Right renal pelvis (tissue), 4 donors: ENCODE measurements around the gene LRRC10. TPM values are rescaled to one million over a fixed set of nuclear protein-coding genes. Genes with fewer than 3 reads are reported as not detected.

Experiments
- DNase-seq, 4 donors: peaks; one replicate each; pipeline ENCODE4 v3.0.0-alpha.2; 2013; ENCODE audit warnings: low read depth in 4 of 4, low spot score in 3 of 4, missing footprints in 1 of 4
- polyA plus RNA-seq, 4 donors: library from polyadenylated mRNA; unstranded; fragments of 120-200 nt; gene quantifications; one replicate each; pipeline ENCODE4 v1.2.1, GENCODE V29; 2013; ENCODE audit not compliant: insufficient read length in 4 of 4

The LRRC10 gene
- polyA plus RNA-seq, 4 donors = not detected

- peak in 3 of 4 donors; percentile 38 to 43 (median 38) for DNase-seq
These were observed 39.9 kb downstream of the LRRC10 start for GRCh38 chr12:69570545-69571399.

GRCh38 chr12:69570000-69570516 lies 40.6 kb downstream of the LRRC10 start:
- DNase-seq = no peak

- no peak for DNase-seq
These were observed 41.5 kb downstream of the LRRC10 start for GRCh38 chr12:69569236-69569635.

GRCh38 chr12:69566603-69567002 lies 44.1 kb downstream of the LRRC10 start:
- no peak for DNase-seq

- DNase-seq = no peak
These were observed 47.4 kb downstream of the LRRC10 start for GRCh38 chr12:69563166-69563762.

Other genes starting within 250 kb of the LRRC10 start
- gene FRS2, start 140.5 kb downstream of the LRRC10 start, polyA plus RNA-seq = 10 to 100 TPM; 39.4 to 55.5 (median 48.5) TPM
- 100 to 1,000 TPM; 236 to 256 (median 242) TPM for gene CCT2, start 25.4 kb downstream of the LRRC10 start, polyA plus RNA-seq
- gene BEST3, start 88.4 kb upstream of the LRRC10 start, polyA plus RNA-seq = under 1 TPM; 0.24 to 0.52 (median 0.45) TPM
- gene RAB3IP, start 128.0 kb upstream of the LRRC10 start, polyA plus RNA-seq = 10 to 100 TPM; 71.7 to 85.2 (median 80.8) TPM
- 1 to 10 TPM in 3 of 4 donors, under 1 TPM in 1; 0.91 to 1.8 (median 1.4) TPM for gene MYRFL, start 214.3 kb upstream of the LRRC10 start, polyA plus RNA-seq